ENCODE results near the gene GJC1.

Gene GJC1

GRCh38 chr17:44862278-44862914 is 32.3 kb upstream of the GJC1 start:
- TF ChIP-seq CTCF (IDR thresholded peaks at IDR 0.05; ENCODE audit: control insufficient read depth, extremely low read depth, insufficient read depth), result no peak

DNA sequence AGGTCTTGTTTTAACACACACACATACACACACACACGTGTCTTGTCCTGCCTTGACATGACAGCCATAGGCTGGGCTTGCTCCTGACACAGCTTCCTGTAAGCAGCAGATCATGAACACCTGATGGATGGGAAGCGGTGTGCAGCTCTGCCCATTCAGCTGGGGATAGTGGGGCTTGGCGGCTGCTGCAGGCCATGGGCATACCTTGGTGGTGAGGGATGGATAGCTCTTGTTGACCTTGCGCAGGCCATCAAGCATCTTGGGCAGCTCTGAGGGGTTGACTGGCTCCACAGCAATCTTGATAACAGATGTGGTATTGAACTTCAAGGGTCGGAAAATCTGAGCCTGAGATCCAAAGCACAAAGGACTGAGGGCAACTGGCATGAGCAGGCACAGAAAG is 29.6 kb upstream of the GJC1 start:
- no peak for DNase-seq (ENCODE audit: low read depth)
- no peak overlapping the region for H3K4me3 ChIP-seq (ENCODE audit: low read depth, low read length)
- no peak for TF ChIP-seq CTCF (IDR thresholded peaks at IDR 0.05; ENCODE audit: control insufficient read depth, extremely low read depth, insufficient read depth)

More at GRCh38 chr17:44862278-44862914, 32.3 kb upstream of the GJC1 start:
- no peak for DNase-seq (ENCODE audit: low read depth)
- no peak overlapping the region for H3K4me3 ChIP-seq (ENCODE audit: low read depth, low read length)

GRCh38 chr17:44854192-44854591 is 24.1 kb upstream of the GJC1 start:
- no peak overlapping the region for H3K4me3 ChIP-seq (ENCODE audit: low read depth, low read length)
- no peak for TF ChIP-seq CTCF (IDR thresholded peaks at IDR 0.05; ENCODE audit: control insufficient read depth, extremely low read depth, insufficient read depth)
- DNase-seq (ENCODE audit: low read depth), result no peak

GRCh38 chr17:44850612-44851011 is 20.5 kb upstream of the GJC1 start:
- H3K4me3 ChIP-seq (ENCODE audit: low read depth, low read length), result no peak overlapping the region
- DNase-seq (ENCODE audit: low read depth), result no peak
- TF ChIP-seq CTCF (IDR thresholded peaks at IDR 0.05; ENCODE audit: control insufficient read depth, extremely low read depth, insufficient read depth), result no peak

DNA sequence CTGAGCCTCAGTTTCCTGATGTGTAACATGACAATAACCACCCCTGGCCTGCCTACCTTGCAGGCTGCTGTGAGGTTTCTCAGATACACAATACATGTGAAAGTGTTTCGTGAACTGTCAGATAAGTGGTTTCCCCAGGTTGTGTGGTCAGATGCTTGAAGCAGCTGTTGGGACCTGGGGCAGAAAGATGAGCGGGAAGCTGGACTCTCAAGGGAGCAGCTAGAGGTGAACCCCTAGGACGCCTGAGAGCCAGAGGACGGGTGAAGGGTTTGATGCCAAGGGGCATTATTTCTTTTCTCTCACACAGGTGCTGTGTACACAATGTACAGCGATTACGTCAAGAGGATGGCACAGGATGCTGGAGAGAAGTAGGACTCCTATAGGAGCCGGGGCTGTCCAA is 19.9 kb upstream of the GJC1 start:
- no peak overlapping the region for H3K4me3 ChIP-seq (ENCODE audit: low read depth, low read length)
- TF ChIP-seq CTCF (IDR thresholded peaks at IDR 0.05; ENCODE audit: control insufficient read depth, extremely low read depth, insufficient read depth), result no peak
- no peak for DNase-seq (ENCODE audit: low read depth)

- H3K4me3 ChIP-seq (ENCODE audit: low read depth, low read length), result no peak overlapping the region
- no peak for DNase-seq (ENCODE audit: low read depth)
- no peak for TF ChIP-seq CTCF (IDR thresholded peaks at IDR 0.05; ENCODE audit: control insufficient read depth, extremely low read depth, insufficient read depth)
These were observed 18.9 kb upstream of the GJC1 start for GRCh38 chr17:44848961-44849489.

GRCh38 chr17:44848257-44848795 is 18.2 kb upstream of the GJC1 start:
- H3K4me3 ChIP-seq (ENCODE audit: low read depth, low read length), result no peak overlapping the region
- no peak for TF ChIP-seq CTCF (IDR thresholded peaks at IDR 0.05; ENCODE audit: control insufficient read depth, extremely low read depth, insufficient read depth)
- no peak for DNase-seq (ENCODE audit: low read depth)

All from LNCaP clone FGC (cell line).